C4-2B (cell line): Measurements from ENCODE around the gene CORO1C.

Experiments
- ZFX ChIP-seq: fragments of 450-650 bp; IDR thresholded peaks from 2 replicates; pipeline ENCODE4 v1.6.1; 2017
- TF ChIP-seq, protein P1 (sequence below): fragments of 450-650 bp; conservative IDR thresholded peaks from 2 replicates; pipeline ENCODE4 v1.5.1; 2017; ENCODE audit warnings: mild to moderate bottlenecking

DNA sequence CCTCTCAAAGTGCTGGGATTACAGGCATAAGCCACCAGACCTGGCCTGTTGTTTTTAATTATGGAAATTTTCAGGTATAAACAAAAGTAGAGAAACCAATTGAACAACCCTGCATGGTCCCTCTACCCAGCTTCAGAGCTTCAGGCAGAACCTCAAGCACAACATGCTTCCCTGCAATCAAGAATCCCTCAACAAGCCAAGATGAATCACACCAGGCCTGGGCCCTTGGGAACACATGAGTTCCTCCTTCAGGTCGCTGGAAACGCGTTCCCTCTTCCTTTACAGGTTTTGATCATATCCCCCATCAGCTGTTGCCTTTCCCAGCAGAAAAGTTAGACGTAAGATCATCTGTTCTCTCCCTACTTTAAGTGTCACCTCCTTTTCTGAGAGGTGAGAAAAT is 20.5 kb upstream of the CORO1C start:
- TF ChIP-seq, protein P1, sequence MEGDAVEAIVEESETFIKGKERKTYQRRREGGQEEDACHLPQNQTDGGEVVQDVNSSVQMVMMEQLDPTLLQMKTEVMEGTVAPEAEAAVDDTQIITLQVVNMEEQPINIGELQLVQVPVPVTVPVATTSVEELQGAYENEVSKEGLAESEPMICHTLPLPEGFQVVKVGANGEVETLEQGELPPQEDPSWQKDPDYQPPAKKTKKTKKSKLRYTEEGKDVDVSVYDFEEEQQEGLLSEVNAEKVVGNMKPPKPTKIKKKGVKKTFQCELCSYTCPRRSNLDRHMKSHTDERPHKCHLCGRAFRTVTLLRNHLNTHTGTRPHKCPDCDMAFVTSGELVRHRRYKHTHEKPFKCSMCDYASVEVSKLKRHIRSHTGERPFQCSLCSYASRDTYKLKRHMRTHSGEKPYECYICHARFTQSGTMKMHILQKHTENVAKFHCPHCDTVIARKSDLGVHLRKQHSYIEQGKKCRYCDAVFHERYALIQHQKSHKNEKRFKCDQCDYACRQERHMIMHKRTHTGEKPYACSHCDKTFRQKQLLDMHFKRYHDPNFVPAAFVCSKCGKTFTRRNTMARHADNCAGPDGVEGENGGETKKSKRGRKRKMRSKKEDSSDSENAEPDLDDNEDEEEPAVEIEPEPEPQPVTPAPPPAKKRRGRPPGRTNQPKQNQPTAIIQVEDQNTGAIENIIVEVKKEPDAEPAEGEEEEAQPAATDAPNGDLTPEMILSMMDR: no peak
- no peak for TF ChIP-seq ZFX
